ENCODE measurements around the gene DNAH3.
"Not testable (repeated sequence)": the region's sequence is repeated elsewhere in the genome, so short reads cannot be mapped to it uniquely, and the experiment has no call there.

DNAH3 gene

GRCh38 chr16:20948444-20948843 lies 202.2 kb downstream of the DNAH3 start:
- no peak overlapping the region for H3K4me3 ChIP-seq (ENCODE audit: low read length)
- H3K27ac ChIP-seq (ENCODE audit: low read length), result no peak overlapping the region
- no peaks in the 10 kb centered on the region for H3K36me3 ChIP-seq (ENCODE audit: control insufficient read depth, insufficient read depth, low read length)
- H3K27me3 ChIP-seq (ENCODE audit: control insufficient read depth, insufficient read depth, low read length), result no peaks in the 10 kb centered on the region
- DNase-seq (ENCODE audit: low read depth, low spot score), result no peak
- H3K9me3 ChIP-seq (ENCODE audit: control insufficient read depth, insufficient read depth, low read length), result no peaks in the 10 kb centered on the region
- 0 out of 2 replicates have a peak, but pooled peaks cover 2% of the 10 kb centered on the region for H3K4me1 ChIP-seq (ENCODE audit: control insufficient read depth, insufficient read depth, low read length)
- WGBS (ENCODE audit: insufficient coverage, insufficient read length), result no CpG with 5 or more reads among the region's 9 CpGs

DNA sequence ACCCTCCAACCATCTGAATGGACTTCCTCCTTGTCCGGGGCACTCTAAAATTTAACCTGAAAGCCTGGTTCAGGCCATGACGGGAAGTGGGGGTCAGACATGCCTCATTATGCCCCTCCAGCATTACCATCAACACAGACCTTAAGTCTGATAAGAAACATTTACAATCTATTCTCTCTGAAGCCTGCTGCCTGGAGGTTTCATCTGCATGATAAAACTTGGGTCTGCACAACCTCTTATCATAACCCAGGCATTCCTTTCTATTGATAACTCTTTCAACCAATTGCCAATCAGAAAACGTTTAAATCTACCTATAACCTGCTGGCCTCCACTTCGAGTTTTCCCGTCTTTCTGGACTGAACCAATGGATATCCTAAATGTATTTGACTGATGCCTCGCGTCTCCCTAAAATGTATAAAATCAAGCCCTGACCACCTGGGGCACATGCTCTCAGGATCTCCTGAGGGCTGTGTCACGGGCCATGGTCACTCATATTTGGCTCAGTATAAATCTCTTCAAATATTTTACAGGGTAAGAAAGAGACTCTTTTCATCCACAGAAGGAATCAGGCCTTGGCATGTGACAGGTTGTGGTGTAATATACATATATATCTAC lies 204.5 kb downstream of the DNAH3 start:
- Histone ChIP-seq H3K36me3 (ENCODE audit: control insufficient read depth, insufficient read depth, low read length) (no peaks in the 10 kb centered on the region), H3K4me1 (ENCODE audit: control insufficient read depth, insufficient read depth, low read length) (no peaks in the 10 kb centered on the region), H3K9me3 (ENCODE audit: control insufficient read depth, insufficient read depth, low read length) (no peaks in the 10 kb centered on the region), H3K27ac (ENCODE audit: low read length) (no peak overlapping the region), H3K4me3 (ENCODE audit: low read length) (no peak overlapping the region), H3K27me3 (ENCODE audit: control insufficient read depth, insufficient read depth, low read length) (no peaks in the 10 kb centered on the region)
- WGBS (ENCODE audit: insufficient coverage, insufficient read length), result no CpG with 5 or more reads among the region's 8 CpGs
- no peak for DNase-seq (ENCODE audit: low read depth, low spot score)

GRCh38 chr16:20945575-20945875 lies 205.1 kb downstream of the DNAH3 start:
- WGBS (ENCODE audit: insufficient coverage, insufficient read length), result no CpG with 5 or more reads among the region's 11 CpGs
- H3K27ac ChIP-seq (ENCODE audit: low read length); H3K27me3 ChIP-seq (ENCODE audit: control insufficient read depth, insufficient read depth, low read length); H3K4me3 ChIP-seq (ENCODE audit: low read length); H3K9me3 ChIP-seq (ENCODE audit: control insufficient read depth, insufficient read depth, low read length); DNase-seq (ENCODE audit: low read depth, low spot score); H3K36me3 ChIP-seq (ENCODE audit: control insufficient read depth, insufficient read depth, low read length); H3K4me1 ChIP-seq (ENCODE audit: control insufficient read depth, insufficient read depth, low read length): not testable (repeated sequence)

- no peak for DNase-seq (ENCODE audit: low read depth, low spot score)
- Histone ChIP-seq H3K27ac (ENCODE audit: low read length) (no peak overlapping the region), H3K36me3 (ENCODE audit: control insufficient read depth, insufficient read depth, low read length) (no peaks in the 10 kb centered on the region), H3K27me3 (ENCODE audit: control insufficient read depth, insufficient read depth, low read length) (no peaks in the 10 kb centered on the region), H3K9me3 (ENCODE audit: control insufficient read depth, insufficient read depth, low read length) (no peaks in the 10 kb centered on the region), H3K4me1 (ENCODE audit: control insufficient read depth, insufficient read depth, low read length) (no peaks in the 10 kb centered on the region), H3K4me3 (ENCODE audit: low read length) (no peak overlapping the region)
- WGBS (ENCODE audit: insufficient coverage, insufficient read length), result no CpG with 5 or more reads among the region's 5 CpGs
These were observed 205.6 kb downstream of the DNAH3 start for GRCh38 chr16:20944861-20945574.

DNA sequence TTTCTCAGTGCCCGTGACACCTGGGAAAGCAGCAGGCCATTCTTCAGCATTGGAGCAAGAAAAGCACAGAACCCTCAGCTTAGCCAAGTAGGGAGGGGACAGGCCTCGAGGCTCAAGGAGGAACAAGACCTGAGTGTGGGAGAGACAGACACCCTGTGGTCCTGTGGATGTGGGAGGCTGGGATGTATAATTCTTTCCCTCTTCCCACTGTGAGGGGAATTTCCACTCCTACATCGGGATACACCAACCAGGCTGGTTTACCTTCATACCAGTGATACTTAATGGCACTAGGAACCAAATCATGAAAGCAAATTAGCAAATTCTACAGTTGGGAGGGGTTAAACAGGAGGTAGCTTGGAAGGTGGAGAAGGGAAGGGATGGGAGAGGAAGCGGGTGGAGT lies 208.4 kb downstream of the DNAH3 start:
- Histone ChIP-seq H3K36me3 (ENCODE audit: control insufficient read depth, insufficient read depth, low read length) (no peaks in the 10 kb centered on the region), H3K4me3 (ENCODE audit: low read length) (no peak overlapping the region), H3K4me1 (ENCODE audit: control insufficient read depth, insufficient read depth, low read length) (no peaks in the 10 kb centered on the region), H3K27ac (ENCODE audit: low read length) (no peak overlapping the region), H3K27me3 (ENCODE audit: control insufficient read depth, insufficient read depth, low read length) (no peaks in the 10 kb centered on the region), H3K9me3 (ENCODE audit: control insufficient read depth, insufficient read depth, low read length) (no peaks in the 10 kb centered on the region)
- WGBS (ENCODE audit: insufficient coverage, insufficient read length), result no CpG with 5 or more reads among the region's 4 CpGs
- DNase-seq (ENCODE audit: low read depth, low spot score), result no peak

- no CpG with 5 or more reads among the region's 6 CpGs for WGBS (ENCODE audit: insufficient coverage, insufficient read length)
- Histone ChIP-seq H3K9me3 (ENCODE audit: control insufficient read depth, insufficient read depth, low read length) (no peaks in the 10 kb centered on the region), H3K4me3 (ENCODE audit: low read length) (no peak overlapping the region), H3K27me3 (ENCODE audit: control insufficient read depth, insufficient read depth, low read length) (no peaks in the 10 kb centered on the region), H3K36me3 (ENCODE audit: control insufficient read depth, insufficient read depth, low read length) (no peaks in the 10 kb centered on the region), H3K4me1 (ENCODE audit: control insufficient read depth, insufficient read depth, low read length) (no peaks in the 10 kb centered on the region), H3K27ac (ENCODE audit: low read length) (no peak overlapping the region)
- DNase-seq (ENCODE audit: low read depth, low spot score), result no peak
These were observed 209.1 kb downstream of the DNAH3 start for GRCh38 chr16:20941636-20941926.

- no peaks in the 10 kb centered on the region for H3K27me3 ChIP-seq (ENCODE audit: control insufficient read depth, insufficient read depth, low read length)
- no peaks in the 10 kb centered on the region for H3K36me3 ChIP-seq (ENCODE audit: control insufficient read depth, insufficient read depth, low read length)
- no peak overlapping the region for H3K27ac ChIP-seq (ENCODE audit: low read length)
- H3K4me3 ChIP-seq (ENCODE audit: low read length), result no peak overlapping the region
- no CpG with 5 or more reads among the region's 6 CpGs for WGBS (ENCODE audit: insufficient coverage, insufficient read length)
- no peak for DNase-seq (ENCODE audit: low read depth, low spot score)
- no peaks in the 10 kb centered on the region for H3K9me3 ChIP-seq (ENCODE audit: control insufficient read depth, insufficient read depth, low read length)
- H3K4me1 ChIP-seq (ENCODE audit: control insufficient read depth, insufficient read depth, low read length), result no peaks in the 10 kb centered on the region
These were observed 209.6 kb downstream of the DNAH3 start for GRCh38 chr16:20940871-20941635.

GRCh38 chr16:20939611-20940010 lies 211.0 kb downstream of the DNAH3 start:
- no peaks in the 10 kb centered on the region for H3K36me3 ChIP-seq (ENCODE audit: control insufficient read depth, insufficient read depth, low read length)
- no peaks in the 10 kb centered on the region for H3K4me1 ChIP-seq (ENCODE audit: control insufficient read depth, insufficient read depth, low read length)
- H3K27ac ChIP-seq (ENCODE audit: low read length), result no peak overlapping the region
- no peak for DNase-seq (ENCODE audit: low read depth, low spot score)
- no peak overlapping the region for H3K4me3 ChIP-seq (ENCODE audit: low read length)
- H3K9me3 ChIP-seq (ENCODE audit: control insufficient read depth, insufficient read depth, low read length), result no peaks in the 10 kb centered on the region
- H3K27me3 ChIP-seq (ENCODE audit: control insufficient read depth, insufficient read depth, low read length), result no peaks in the 10 kb centered on the region

DNA sequence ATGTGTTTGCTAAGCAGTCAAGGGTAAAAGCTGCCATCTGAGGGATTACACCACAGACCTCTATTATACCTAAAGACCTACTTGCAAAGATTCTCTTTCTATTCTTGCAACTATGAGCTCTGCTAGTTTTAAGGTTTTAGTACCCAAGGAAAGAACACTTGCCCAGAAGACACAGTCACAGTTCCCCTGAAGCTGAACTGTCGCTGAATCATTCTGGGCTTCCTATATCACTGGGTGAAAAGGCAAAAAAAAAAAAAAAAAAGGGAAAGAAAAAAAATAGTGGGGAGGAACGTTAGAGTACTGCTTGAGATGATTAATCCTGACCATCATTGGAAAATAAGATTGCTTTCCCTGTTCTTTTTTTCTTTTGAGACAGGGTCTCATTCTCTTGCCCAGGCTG lies 212.2 kb downstream of the DNAH3 start:
- Histone ChIP-seq H3K4me1 (ENCODE audit: control insufficient read depth, insufficient read depth, low read length) (no peaks in the 10 kb centered on the region), H3K27ac (ENCODE audit: low read length) (no peak overlapping the region), H3K27me3 (ENCODE audit: control insufficient read depth, insufficient read depth, low read length) (no peaks in the 10 kb centered on the region), H3K4me3 (ENCODE audit: low read length) (no peak overlapping the region), H3K36me3 (ENCODE audit: control insufficient read depth, insufficient read depth, low read length) (no peaks in the 10 kb centered on the region), H3K9me3 (ENCODE audit: control insufficient read depth, insufficient read depth, low read length) (no peaks in the 10 kb centered on the region)
- WGBS (ENCODE audit: insufficient coverage, insufficient read length), result no CpG with 5 or more reads among the region's 2 CpGs
- no peak for DNase-seq (ENCODE audit: low read depth, low spot score)

DNA sequence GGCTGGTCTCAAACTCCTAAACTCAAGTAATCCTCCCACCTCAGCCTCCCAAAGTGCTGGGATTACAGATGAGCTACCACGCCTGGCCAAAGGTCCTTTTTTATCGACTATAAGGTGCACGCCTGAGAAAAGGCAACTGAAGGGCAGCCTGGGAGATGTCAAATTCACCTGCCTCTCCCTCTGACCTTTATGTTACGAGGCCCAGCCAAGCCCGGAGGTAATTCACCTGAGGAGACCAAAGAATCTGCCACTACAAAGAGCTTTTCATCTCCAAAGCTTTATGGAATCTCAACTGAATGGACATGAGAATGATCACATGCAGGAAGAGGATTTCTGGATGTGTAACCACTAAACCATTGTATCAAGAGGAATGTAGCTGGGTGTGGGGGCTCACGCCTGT lies 212.9 kb downstream of the DNAH3 start:
- Histone ChIP-seq H3K27me3 (ENCODE audit: control insufficient read depth, insufficient read depth, low read length) (no peaks in the 10 kb centered on the region), H3K4me1 (ENCODE audit: control insufficient read depth, insufficient read depth, low read length) (no peaks in the 10 kb centered on the region), H3K27ac (ENCODE audit: low read length) (no peak overlapping the region), H3K4me3 (ENCODE audit: low read length) (no peak overlapping the region), H3K36me3 (ENCODE audit: control insufficient read depth, insufficient read depth, low read length) (no peaks in the 10 kb centered on the region), H3K9me3 (ENCODE audit: control insufficient read depth, insufficient read depth, low read length) (no peaks in the 10 kb centered on the region)
- no peak for DNase-seq (ENCODE audit: low read depth, low spot score)
- no CpG with 5 or more reads among the region's 6 CpGs for WGBS (ENCODE audit: insufficient coverage, insufficient read length)

DNA sequence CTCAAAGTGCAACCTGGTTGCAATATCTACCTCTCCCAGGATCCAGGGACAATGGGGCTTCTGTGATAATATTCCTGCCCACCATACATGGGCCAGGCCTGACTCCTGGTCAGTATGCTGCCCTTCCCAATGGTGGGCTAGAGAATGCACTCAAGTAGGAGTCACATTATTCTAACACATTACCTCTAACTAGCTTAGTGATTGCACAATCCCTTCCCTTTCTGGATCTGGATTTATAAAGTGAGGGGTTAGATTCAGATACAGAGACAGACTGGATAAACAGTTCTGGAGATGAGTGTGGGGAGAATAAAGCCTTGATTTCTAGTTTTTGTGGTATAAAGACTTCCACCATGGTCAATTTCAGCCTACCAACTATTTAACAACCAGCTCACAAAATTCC lies 217.1 kb downstream of the DNAH3 start:
- Histone ChIP-seq H3K27me3 (ENCODE audit: control insufficient read depth, insufficient read depth, low read length) (no peaks in the 10 kb centered on the region), H3K9me3 (ENCODE audit: control insufficient read depth, insufficient read depth, low read length) (no peaks in the 10 kb centered on the region), H3K4me3 (ENCODE audit: low read length) (no peak overlapping the region), H3K36me3 (ENCODE audit: control insufficient read depth, insufficient read depth, low read length) (no peaks in the 10 kb centered on the region), H3K27ac (ENCODE audit: low read length) (no peak overlapping the region), H3K4me1 (ENCODE audit: control insufficient read depth, insufficient read depth, low read length) (no peaks in the 10 kb centered on the region)
- DNase-seq (ENCODE audit: low read depth, low spot score), result no peak
